PFSK-1 (cell line): ENCODE measurements around the gene EYA2.

Source experiments
- FOXP2 ChIP-seq: optimal IDR thresholded peaks from 2 replicates; pipeline ENCODE3; 2011; ENCODE audit warnings: borderline replicate concordance, control low read depth, inconsistent platforms; ENCODE audit not compliant: insufficient read depth; ENCODE audit errors: extremely low read length, extremely low read depth
- POLR2AphosphoS5 ChIP-seq: IDR thresholded peaks from 2 replicates; pipeline ENCODE4 v1.6.1; 2012; ENCODE audit warnings: low read depth, mild to moderate bottlenecking, control low read depth, low read length, moderate library complexity
- REST ChIP-seq, 2 experiments: IDR thresholded peaks; 2 replicates each; pipeline versions ENCODE4 v1.6.1 to v1.8.0; 2011 to 2012; ENCODE audit warnings: low read depth in 2 of 2, low read length in 2 of 2, control low read depth in 1 of 2, inconsistent platforms in 1 of 2, mild to moderate bottlenecking in 1 of 2, moderate library complexity in 1 of 2; ENCODE audit not compliant: insufficient read depth in 1 of 2
- SIN3A ChIP-seq: IDR thresholded peaks from 2 replicates; pipeline ENCODE4 v1.6.1; 2012; ENCODE audit warnings: mild to moderate bottlenecking, low read length, moderate library complexity, borderline replicate concordance; ENCODE audit not compliant: insufficient read depth
- TAF1 ChIP-seq: IDR thresholded peaks from 2 replicates; pipeline ENCODE4 v1.6.1; 2012; ENCODE audit warnings: low read length, control low read depth, borderline replicate concordance; ENCODE audit not compliant: insufficient read depth

The EYA2 gene

GRCh38 chr20:47189060-47189459, 294.4 kb downstream of the EYA2 start:
- TF ChIP-seq SIN3A, result no peak
- no peak for TF ChIP-seq FOXP2
- TF ChIP-seq TAF1, result no peak
- no peak for TF ChIP-seq POLR2AphosphoS5
- no peak for TF ChIP-seq REST (IDR thresholded peaks at IDR 0.05; ENCODE audit: insufficient read depth in 1 of 2, low read depth in 2 of 2, low read length in 2 of 2)

GRCh38 chr20:47191074-47191673, 296.5 kb downstream of the EYA2 start:
- no peak for TF ChIP-seq SIN3A
- TF ChIP-seq POLR2AphosphoS5, result no peak
- no peak for TF ChIP-seq FOXP2
- no peak for TF ChIP-seq TAF1
- no peak for TF ChIP-seq REST (IDR thresholded peaks at IDR 0.05; ENCODE audit: insufficient read depth in 1 of 2, low read depth in 2 of 2, low read length in 2 of 2)

- TF ChIP-seq SIN3A, result no peak
- no peak for TF ChIP-seq POLR2AphosphoS5
- TF ChIP-seq REST (IDR thresholded peaks at IDR 0.05; ENCODE audit: insufficient read depth in 1 of 2, low read depth in 2 of 2, low read length in 2 of 2), result no peak
- no peak for TF ChIP-seq FOXP2
- no peak for TF ChIP-seq TAF1
Measured at GRCh38 chr20:47191956-47192355, 297.3 kb downstream of the EYA2 start.

- TF ChIP-seq FOXP2 (no peak), REST (IDR thresholded peaks at IDR 0.05; ENCODE audit: insufficient read depth in 1 of 2, low read depth in 2 of 2, low read length in 2 of 2) (no peak), TAF1 (no peak), POLR2AphosphoS5 (no peak), SIN3A (no peak)
Measured at GRCh38 chr20:47195573-47195972, 300.9 kb downstream of the EYA2 start.

- TF ChIP-seq POLR2AphosphoS5 (no peak), TAF1 (no peak), SIN3A (no peak), REST (IDR thresholded peaks at IDR 0.05; ENCODE audit: insufficient read depth in 1 of 2, low read depth in 2 of 2, low read length in 2 of 2) (no peak), FOXP2 (no peak)
Measured at GRCh38 chr20:47196091-47197081, 301.7 kb downstream of the EYA2 start.
